HTERT RPE-1 (cell line): Measurements from ENCODE around the gene SLC47A2.

ENCODE experiments used
- in situ Hi-C: fragments of 300-500 bp; cut with MboI; formaldehyde crosslinking; loops from 4 replicates; pipeline ENCODE4 v1.14.3; 2020; ENCODE audit warnings: low sequenced_read_pairs

The SLC47A2 gene

GRCh38 chr17:19646788-19647696 lies 69.3 kb downstream of the SLC47A2 start:
- in situ Hi-C loops, result no loop called here

GRCh38 chr17:19645734-19646201 lies 70.6 kb downstream of the SLC47A2 start:
- in situ Hi-C loops, result no loop called here

- in situ Hi-C loops, result no loop called here
Measured at GRCh38 chr17:19644493-19645210, 71.7 kb downstream of the SLC47A2 start.

- in situ Hi-C loops, result no loop called here
Measured at GRCh38 chr17:19642373-19642893, 74.0 kb downstream of the SLC47A2 start.

GRCh38 chr17:19641687-19642372 lies 74.6 kb downstream of the SLC47A2 start:
- in situ Hi-C loops, result no loop called here

- in situ Hi-C loops, result no loop called here
Measured at GRCh38 chr17:19631905-19632304, 84.5 kb downstream of the SLC47A2 start.

GRCh38 chr17:19630661-19631060 lies 85.7 kb downstream of the SLC47A2 start:
- in situ Hi-C loops, result no loop called here

GRCh38 chr17:19630035-19630434 lies 86.3 kb downstream of the SLC47A2 start:
- in situ Hi-C loops, result no loop called here

GRCh38 chr17:19629449-19629848 lies 86.9 kb downstream of the SLC47A2 start:
- in situ Hi-C loops, result no loop called here
